Stimulated activated CD4-positive, alpha-beta T cell treated with anti-CD3 and anti-CD28 coated beads, TNF-alpha, amount 100 ng/mL, for 48 hours (primary cell): ENCODE data around the gene SIAH2.
A peak's percentile ranks its signal among the peaks of the same experiment; 100 is the strongest.

Experiments used
- DNase-seq, 3 donors: peaks; one replicate each; pipeline ENCODE4 v3.0.0-alpha.2; 2020; ENCODE audit warnings: low read depth in 3 of 3

Gene SIAH2

GRCh38 chr3:150748684-150749047 is 14.3 kb downstream of the SIAH2 start:
- DNase-seq, result no peak

- no peak for DNase-seq
These were observed 14.9 kb downstream of the SIAH2 start for GRCh38 chr3:150747886-150748683.

GRCh38 chr3:150746791-150747590 is 16.0 kb downstream of the SIAH2 start:
- DNase-seq, result no peak

- no peak for DNase-seq
These were observed 17.1 kb downstream of the SIAH2 start for GRCh38 chr3:150745832-150746231.

DNA sequence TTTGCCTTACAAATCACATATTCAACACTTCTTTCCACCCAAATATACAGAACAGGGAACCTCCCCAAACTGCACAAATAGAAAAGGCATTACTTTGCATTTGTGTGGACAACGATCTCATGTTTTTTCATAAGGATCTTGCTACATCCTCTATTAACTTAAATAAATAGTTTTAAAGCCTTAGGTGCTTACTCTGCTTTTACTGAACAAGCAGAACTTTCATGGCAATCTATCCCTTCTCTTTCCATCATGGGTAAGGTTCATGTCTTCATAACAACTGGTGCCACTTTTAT is 18.1 kb downstream of the SIAH2 start:
- no peak for DNase-seq

DNA sequence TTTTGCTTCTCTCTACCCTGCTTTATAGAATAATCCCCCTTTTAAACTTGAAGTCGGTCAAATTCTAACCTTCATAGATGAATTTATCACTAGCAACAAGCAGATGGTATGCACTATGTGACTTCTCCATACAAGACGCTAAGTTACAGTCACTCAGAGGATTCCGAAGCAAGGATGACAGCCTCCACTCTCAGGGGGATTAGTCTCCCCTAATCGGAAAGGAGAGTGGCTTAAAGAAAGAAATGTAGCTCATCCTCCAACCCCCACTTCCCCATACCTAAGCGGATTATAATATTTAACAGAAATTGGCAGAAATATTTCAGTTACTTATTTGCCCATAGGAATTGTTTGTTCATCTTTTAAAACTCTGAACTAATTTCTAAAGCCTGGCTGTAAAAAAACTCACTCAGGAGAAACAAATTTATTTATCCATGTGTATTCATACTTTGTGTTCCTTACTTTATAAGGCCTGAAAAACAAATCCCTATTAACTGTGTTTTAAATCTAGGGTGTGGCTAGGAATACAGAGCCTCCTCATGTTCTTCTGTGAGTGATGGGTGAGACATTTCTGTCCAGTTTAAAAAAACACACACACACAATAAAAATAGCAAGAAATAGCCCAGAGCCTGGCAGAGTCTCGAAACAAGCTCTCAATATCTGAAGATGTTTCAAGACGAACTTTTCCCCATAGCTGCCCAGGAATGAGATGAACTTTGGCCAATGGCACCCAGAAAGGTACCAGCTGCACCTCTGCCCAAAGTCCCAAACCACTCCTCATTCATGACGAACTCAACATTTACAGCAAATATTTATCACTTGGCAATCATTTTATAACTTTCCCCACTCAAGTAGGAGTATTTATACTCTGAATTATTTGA is 18.7 kb downstream of the SIAH2 start:
- DNase-seq, result no peak

DNA sequence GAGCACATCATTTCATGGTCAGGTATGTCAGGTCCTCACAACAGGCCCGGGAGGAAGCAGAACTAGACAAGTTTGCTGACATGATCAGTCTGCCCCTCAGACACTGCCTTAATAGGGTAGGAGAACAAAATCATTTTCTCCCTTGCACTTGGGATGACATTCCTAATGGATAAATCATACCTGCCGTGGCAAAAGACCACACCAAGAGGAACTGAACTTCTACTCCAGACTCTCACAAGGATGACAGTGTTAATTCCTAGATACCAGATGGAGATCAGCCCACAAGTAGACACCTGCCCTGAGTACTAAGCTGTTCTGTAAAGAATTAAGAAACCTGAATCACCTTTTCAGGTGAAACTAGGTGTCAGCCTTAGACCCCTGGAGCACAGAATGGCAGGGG is 19.5 kb downstream of the SIAH2 start:
- no peak for DNase-seq

DNA sequence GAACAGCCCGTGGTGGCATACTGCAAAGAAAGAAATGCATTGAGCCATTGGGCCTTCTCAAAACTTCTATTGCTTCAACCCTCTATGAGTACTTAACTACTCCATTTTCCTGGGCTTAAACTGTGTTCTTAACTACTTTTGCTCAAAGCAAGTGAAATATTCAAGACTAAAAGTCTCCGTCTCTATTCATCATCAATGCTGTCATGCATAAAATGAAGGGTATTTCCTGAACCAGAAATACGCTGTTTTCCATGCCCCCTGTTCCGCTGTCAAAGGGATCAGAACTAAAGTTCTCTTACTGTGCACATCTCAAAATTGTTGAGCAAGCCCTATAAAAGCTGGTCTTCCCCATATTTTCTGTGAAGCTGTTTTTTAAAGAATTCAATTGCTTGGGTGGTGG is 20.3 kb downstream of the SIAH2 start:
- no peak for DNase-seq

GRCh38 chr3:150742141-150742523 is 20.8 kb downstream of the SIAH2 start:
- no peak for DNase-seq

DNA sequence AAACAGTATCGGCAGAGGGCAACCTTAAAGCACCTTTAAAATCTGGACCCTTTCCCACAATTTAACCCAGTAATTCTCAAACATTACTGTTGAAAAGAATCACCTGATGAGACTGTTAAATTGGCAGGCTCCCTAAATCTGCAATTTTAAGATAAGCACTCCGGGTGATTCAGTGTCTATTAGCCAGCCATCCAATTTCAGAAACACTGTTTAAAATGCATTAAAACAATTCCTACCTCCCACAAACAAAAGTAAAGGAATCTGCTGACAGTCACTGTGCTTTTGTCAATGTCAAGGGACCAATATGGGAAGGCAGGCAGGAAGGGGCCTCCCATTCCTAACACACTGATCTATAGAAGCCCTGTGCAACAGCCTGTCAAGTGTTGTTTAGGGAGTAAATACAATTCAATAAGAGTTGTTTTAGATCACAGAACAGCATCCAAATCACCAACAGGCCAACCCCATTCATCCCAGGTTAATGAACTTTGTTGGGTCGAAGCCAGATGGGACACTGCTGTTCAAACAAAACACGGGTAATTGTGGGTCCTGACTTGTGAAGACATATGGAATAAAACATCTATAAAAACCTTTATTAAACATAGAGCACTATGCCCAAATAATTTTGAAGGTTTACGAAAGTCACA is 21.4 kb downstream of the SIAH2 start:
- no peak for DNase-seq

DNA sequence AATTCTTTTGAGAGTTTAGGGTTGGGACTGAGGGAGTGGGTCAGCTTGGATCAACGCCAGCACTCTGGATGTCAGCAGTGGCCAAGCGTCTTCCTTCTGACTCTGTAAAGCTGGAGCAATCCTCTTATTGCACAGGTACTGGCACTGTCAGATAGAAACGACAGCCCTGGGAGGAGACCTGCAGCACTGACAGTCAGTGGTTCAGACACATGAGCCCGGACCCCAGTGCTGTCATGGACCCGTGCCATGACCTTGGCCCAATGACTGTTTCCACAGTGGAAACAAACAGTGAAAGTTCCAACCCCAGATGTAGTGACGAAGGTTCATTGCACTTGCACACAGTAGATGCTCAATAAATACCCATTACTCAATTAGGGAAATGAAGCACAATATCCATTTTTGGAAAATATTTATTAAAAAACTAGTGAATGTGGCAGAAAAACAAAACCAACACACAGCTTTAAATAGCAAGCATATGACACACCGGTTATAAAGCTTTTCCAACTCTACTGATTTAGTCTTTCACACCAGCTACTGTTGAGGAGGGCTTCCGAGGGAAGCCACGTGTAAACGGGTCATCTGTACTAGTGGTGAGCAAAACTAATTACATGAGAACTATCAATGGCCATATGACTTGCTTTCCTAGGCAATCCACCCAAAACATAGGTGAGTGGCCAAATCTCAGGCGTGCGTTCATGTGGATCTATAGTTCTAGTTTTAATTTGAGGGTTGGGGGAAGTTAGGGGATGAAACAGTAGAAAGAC is 22.1 kb downstream of the SIAH2 start:
- peak in 1 of 3 donors; percentile 45 for DNase-seq

GRCh38 chr3:150739877-150740645 is 22.9 kb downstream of the SIAH2 start:
- DNase-seq, result no peak

- no peak for DNase-seq
These were observed 23.6 kb downstream of the SIAH2 start for GRCh38 chr3:150739200-150739863.

DNA sequence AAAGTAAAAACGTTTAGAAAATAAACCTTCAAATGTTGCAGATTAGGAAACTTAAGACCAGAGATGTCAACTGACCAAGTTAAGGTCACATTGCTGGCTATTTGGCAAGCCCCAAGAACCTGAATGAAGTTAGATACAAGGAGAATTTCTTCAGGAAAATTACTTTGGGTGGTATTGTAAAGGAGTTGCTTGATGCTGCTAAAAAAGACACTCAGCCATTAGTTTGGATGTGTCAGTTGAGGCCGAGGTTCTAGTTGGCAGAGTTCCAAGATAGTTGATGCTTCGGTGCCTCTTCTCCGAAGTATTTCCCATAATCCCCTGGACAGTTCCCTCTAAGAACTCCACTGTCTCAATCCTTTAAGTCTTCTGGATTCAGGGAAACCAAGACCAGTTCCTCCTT is 24.3 kb downstream of the SIAH2 start:
- DNase-seq, result no peak

DNA sequence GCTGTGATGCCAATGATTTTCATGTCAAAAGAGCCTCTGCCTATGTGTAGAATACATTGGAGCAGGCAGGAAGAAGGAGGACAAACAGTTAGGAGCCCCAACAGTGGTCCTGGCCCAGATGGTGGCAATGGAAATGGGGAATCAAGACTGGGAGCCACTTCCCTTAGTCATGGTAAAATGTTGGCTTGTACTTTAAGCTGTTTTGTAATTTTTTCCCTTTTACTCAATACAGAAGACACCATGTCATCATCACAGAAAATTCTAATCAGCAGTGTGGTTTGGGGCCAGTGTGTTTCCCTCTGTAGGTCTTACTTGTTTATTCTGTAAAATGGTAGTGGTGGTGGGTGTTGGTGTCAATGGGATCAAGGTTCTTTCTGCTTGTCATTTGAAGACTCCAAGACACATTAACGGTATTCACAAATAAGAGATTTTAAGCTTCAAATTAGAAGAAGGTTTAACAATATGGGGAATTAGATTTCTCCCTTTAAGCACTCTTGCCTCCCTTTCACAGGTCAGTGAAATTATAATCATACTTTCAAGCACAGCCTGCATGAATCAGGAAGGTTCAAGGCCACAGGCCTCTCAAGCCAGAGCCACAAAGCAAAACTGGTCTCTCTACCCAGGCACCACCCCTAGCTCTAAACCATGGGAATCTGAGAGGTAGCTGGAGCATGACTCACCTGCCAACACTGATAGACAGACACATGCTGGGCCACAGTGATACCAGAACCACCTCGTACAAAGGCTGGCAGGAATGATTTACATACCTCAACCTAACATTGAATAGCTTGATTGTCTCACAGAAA is 24.9 kb downstream of the SIAH2 start:
- DNase-seq, result peak in 1 of 3 donors; percentile 54

- DNase-seq, result no peak
These were observed 25.8 kb downstream of the SIAH2 start for GRCh38 chr3:150736903-150737832.

GRCh38 chr3:150736316-150736719 is 26.7 kb downstream of the SIAH2 start:
- no peak for DNase-seq

GRCh38 chr3:150734795-150735119 is 28.2 kb downstream of the SIAH2 start:
- DNase-seq, result no peak
